ENCODE data around the gene SHISA7.
"Not testable (repeated sequence)": the region's sequence is repeated elsewhere in the genome, so short reads cannot be mapped to it uniquely, and the experiment has no call there.

SHISA7 gene

GRCh38 chr19:55421281-55421680 lies 21.8 kb downstream of the SHISA7 start:
- not testable (repeated sequence) for DNase-seq (ENCODE audit: low read depth in 3 of 3, low spot score in 1 of 3)

- no peak for DNase-seq (ENCODE audit: low read depth in 3 of 3, low spot score in 1 of 3)
Measured at GRCh38 chr19:55419624-55420236, 23.4 kb downstream of the SHISA7 start.

GRCh38 chr19:55419103-55419502 lies 24.0 kb downstream of the SHISA7 start:
- no peak for DNase-seq (ENCODE audit: low read depth in 3 of 3, low spot score in 1 of 3)

- DNase-seq (ENCODE audit: low read depth in 3 of 3, low spot score in 1 of 3): no peak
Measured at GRCh38 chr19:55418185-55418584, 24.9 kb downstream of the SHISA7 start.

- no peak for DNase-seq (ENCODE audit: low read depth in 3 of 3, low spot score in 1 of 3)
Measured at GRCh38 chr19:55410168-55410567, 32.9 kb downstream of the SHISA7 start.

GRCh38 chr19:55409179-55409578 lies 33.9 kb downstream of the SHISA7 start:
- not testable (repeated sequence) for DNase-seq (ENCODE audit: low read depth in 3 of 3, low spot score in 1 of 3)

- no peak for DNase-seq (ENCODE audit: low read depth in 3 of 3, low spot score in 1 of 3)
Measured at GRCh38 chr19:55408533-55408872, 34.6 kb downstream of the SHISA7 start.

GRCh38 chr19:55407800-55408532 lies 35.1 kb downstream of the SHISA7 start:
- DNase-seq (ENCODE audit: low read depth in 3 of 3, low spot score in 1 of 3): peak; percentile 92 to 94 (median 93)

GRCh38 chr19:55407550-55407799 lies 35.6 kb downstream of the SHISA7 start, which contains the start of gene UBE2S:
UBE2S (minus strand) TSS chr19:55407788; CDS start chr19:55407589, 199 bp downstream.
- DNase-seq (ENCODE audit: low read depth in 3 of 3, low spot score in 1 of 3): not testable (repeated sequence)

GRCh38 chr19:55406826-55407549 lies 36.1 kb downstream of the SHISA7 start:
- DNase-seq (ENCODE audit: low read depth in 3 of 3, low spot score in 1 of 3): no peak

- no peak for DNase-seq (ENCODE audit: low read depth in 3 of 3, low spot score in 1 of 3)
Measured at GRCh38 chr19:55406091-55406825, 36.8 kb downstream of the SHISA7 start.

- DNase-seq (ENCODE audit: low read depth in 3 of 3, low spot score in 1 of 3): no peak
Measured at GRCh38 chr19:55405638-55406037, 37.5 kb downstream of the SHISA7 start.

- DNase-seq (ENCODE audit: low read depth in 3 of 3, low spot score in 1 of 3): no peak
Measured at GRCh38 chr19:55402509-55402908, 40.6 kb downstream of the SHISA7 start.

GRCh38 chr19:55401390-55401789 lies 41.7 kb downstream of the SHISA7 start:
- DNase-seq (ENCODE audit: low read depth in 3 of 3, low spot score in 1 of 3): not testable (repeated sequence)

- DNase-seq (ENCODE audit: low read depth in 3 of 3, low spot score in 1 of 3): no peak
Measured at GRCh38 chr19:55400281-55401087, 42.6 kb downstream of the SHISA7 start.

GRCh38 chr19:55398200-55398925 lies 44.7 kb downstream of the SHISA7 start:
- DNase-seq (ENCODE audit: low read depth in 3 of 3, low spot score in 1 of 3): no peak

- no peak for DNase-seq (ENCODE audit: low read depth in 3 of 3, low spot score in 1 of 3)
Measured at GRCh38 chr19:55392820-55393761, 50.0 kb downstream of the SHISA7 start.

- no peak for DNase-seq (ENCODE audit: low read depth in 3 of 3, low spot score in 1 of 3)
Measured at GRCh38 chr19:55391702-55392615, 51.1 kb downstream of the SHISA7 start.
